ENCODE results near the gene NBAS. TPM values are rescaled to one million over a fixed set of nuclear protein-coding genes. Genes with fewer than 3 reads are reported as not detected.

NBAS gene
- total and polyA plus RNA-seq, 8 donors: 14.5 to 96.2 (median 41.2) TPM

Other genes with a start within 250 kb of the NBAS start
- 10 to 100 TPM; 26.8 to 98.2 (median 46.1) TPM for gene DDX1, start 30.5 kb upstream of the NBAS start, total RNA-seq
- gene DDX1, start 30.5 kb upstream of the NBAS start, polyA plus RNA-seq: 10 to 100 TPM; 57.2 to 64.5 (median 57.5) TPM